BE2C (cell line): ENCODE measurements around the gene PLB1.
A peak's percentile ranks its signal among the peaks of the same experiment; 100 is the strongest.

Experiments used
- DNase-seq: peaks from one replicate; pipeline ENCODE4 v3.0.0-alpha.2; 2020
- H3K27me3 ChIP-seq: fragments of 250-450 bp; sonication (Bioruptor Pico); 2 replicates; pipeline ENCODE4 v1.5.1; 2020; ENCODE audit warnings: mild to moderate bottlenecking
- H3K36me3 ChIP-seq: fragments of 250-450 bp; sonication (Bioruptor Pico); 2 replicates; pipeline ENCODE4 v1.5.1; 2020; ENCODE audit warnings: mild to moderate bottlenecking
- H3K4me1 ChIP-seq: fragments of 250-450 bp; sonication (Bioruptor Pico); 2 replicates; pipeline ENCODE4 v1.5.1; 2020
- H3K4me3 ChIP-seq: 2 replicates; pipeline ENCODE4 v1.5.1; 2011; ENCODE audit warnings: low read depth, low read length
- H3K9me3 ChIP-seq: fragments of 250-450 bp; sonication (Bioruptor Pico); 2 replicates; pipeline ENCODE4 v1.5.1; 2020
- TF ChIP-seq, protein P1 (sequence below): IDR thresholded peaks from 2 replicates; pipeline ENCODE4 v1.5.1; 2012; ENCODE audit warnings: mild to moderate bottlenecking, low read depth, low read length

Gene PLB1

GRCh38 chr2:28689771-28690170 lies 193.9 kb downstream of the PLB1 start:
- TF ChIP-seq, protein P1, sequence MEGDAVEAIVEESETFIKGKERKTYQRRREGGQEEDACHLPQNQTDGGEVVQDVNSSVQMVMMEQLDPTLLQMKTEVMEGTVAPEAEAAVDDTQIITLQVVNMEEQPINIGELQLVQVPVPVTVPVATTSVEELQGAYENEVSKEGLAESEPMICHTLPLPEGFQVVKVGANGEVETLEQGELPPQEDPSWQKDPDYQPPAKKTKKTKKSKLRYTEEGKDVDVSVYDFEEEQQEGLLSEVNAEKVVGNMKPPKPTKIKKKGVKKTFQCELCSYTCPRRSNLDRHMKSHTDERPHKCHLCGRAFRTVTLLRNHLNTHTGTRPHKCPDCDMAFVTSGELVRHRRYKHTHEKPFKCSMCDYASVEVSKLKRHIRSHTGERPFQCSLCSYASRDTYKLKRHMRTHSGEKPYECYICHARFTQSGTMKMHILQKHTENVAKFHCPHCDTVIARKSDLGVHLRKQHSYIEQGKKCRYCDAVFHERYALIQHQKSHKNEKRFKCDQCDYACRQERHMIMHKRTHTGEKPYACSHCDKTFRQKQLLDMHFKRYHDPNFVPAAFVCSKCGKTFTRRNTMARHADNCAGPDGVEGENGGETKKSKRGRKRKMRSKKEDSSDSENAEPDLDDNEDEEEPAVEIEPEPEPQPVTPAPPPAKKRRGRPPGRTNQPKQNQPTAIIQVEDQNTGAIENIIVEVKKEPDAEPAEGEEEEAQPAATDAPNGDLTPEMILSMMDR = no peak

GRCh38 chr2:28692411-28692810 lies 196.6 kb downstream of the PLB1 start:
- TF ChIP-seq, protein P1 = no peak
- H3K36me3 ChIP-seq = no peaks in the 10 kb centered on the region
- no peak for DNase-seq
- H3K9me3 ChIP-seq = no peaks in the 10 kb centered on the region
- no peak overlapping the region for H3K4me3 ChIP-seq
- peaks cover 11% of the 10 kb centered on the region for H3K4me1 ChIP-seq
- H3K27me3 ChIP-seq = no peaks in the 10 kb centered on the region

More at GRCh38 chr2:28689771-28690170, 193.9 kb downstream of the PLB1 start:
- Histone ChIP-seq H3K36me3 (no peaks in the 10 kb centered on the region), H3K9me3 (no peaks in the 10 kb centered on the region), H3K4me3 (no peak overlapping the region), H3K4me1 (peaks cover 11% of the 10 kb centered on the region), H3K27me3 (no peaks in the 10 kb centered on the region)
- DNase-seq = no peak

DNA sequence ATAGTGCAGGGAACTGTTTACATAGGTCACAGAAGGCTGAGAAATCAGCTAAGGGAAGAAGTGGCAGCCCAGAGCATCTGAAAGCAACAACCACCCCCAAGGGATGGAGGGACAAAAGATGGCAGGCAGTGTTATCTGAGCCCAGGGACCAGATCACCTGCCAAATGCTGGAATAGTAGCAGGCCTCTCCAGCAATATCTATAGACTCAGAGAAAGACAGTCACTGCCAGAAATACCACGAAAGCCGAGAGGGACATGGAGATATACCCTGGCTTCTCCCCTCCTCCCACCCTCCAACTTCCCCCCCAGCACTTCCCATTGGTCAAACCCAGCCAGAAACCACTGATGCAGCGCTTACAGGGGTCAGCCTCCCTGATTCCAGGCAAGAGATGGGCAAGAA lies 197.4 kb downstream of the PLB1 start:
- H3K9me3 ChIP-seq = no peaks in the 10 kb centered on the region
- no peaks in the 10 kb centered on the region for H3K27me3 ChIP-seq
- DNase-seq = peak; percentile 28
- peaks cover 11% of the 10 kb centered on the region for H3K4me1 ChIP-seq
- H3K36me3 ChIP-seq = no peaks in the 10 kb centered on the region
- H3K4me3 ChIP-seq = no peak overlapping the region
- TF ChIP-seq, protein P1 = no peak
